HepG2 (cell line): Measurements from ENCODE around the gene ARMH3. TPM values are rescaled to one million over a fixed set of nuclear protein-coding genes. Genes with fewer than 3 reads are reported as not detected.

Experiments
- ATAC-seq: fragments of 200-7000 bp; cut with Tn5 transposase; 3 replicates; pipeline ENCODE4 v1.9.1; 2020; ENCODE audit warnings: mild to moderate bottlenecking, moderate library complexity
- BruUV-seq: library from RNA; stranded (reverse); fragments of 400-500 nt; replicated peaks from 2 replicates; lab custom pipeline; 2021; lab: Mats Ljungman, UMichigan
- CTCF ChIA-PET: fragments of 300-600 bp; formaldehyde crosslinking; extraction: SDS; loops from one replicate; lab custom pipeline; 2021; ENCODE audit warnings: low total read pairs, inconsistent platforms, low intra/inter-chr PET ratio; lab: Yijun Ruan, JAX
- POLR2A ChIA-PET: fragments of 350-600 bp; sonication (Branson Sonifier 250); formaldehyde crosslinking; loops from one replicate; lab custom pipeline; 2020; ENCODE audit warnings: antibody characterized with exemption, inconsistent platforms; lab: Yijun Ruan, JAX
- DNase-seq: peaks from one replicate; pipeline ENCODE4 v3.0.0-alpha.2; 2015; ENCODE audit warnings: low spot score
- FAIRE-seq: peaks from 3 replicates; lab custom pipeline; 2011; peaks lifted over from hg19 to GRCh38; lab: Jason Lieb, UNC
- H2AFZ ChIP-seq: one replicate; pipeline ENCODE4 v1.6.1; 2011; ENCODE audit warnings: low read length, inconsistent platforms
- H3K27ac ChIP-seq: fragments of 300-600 bp; 3 replicates; pipeline ENCODE4 v1.8.0; 2011; ENCODE audit warnings: mixed run types, mild to moderate bottlenecking, mixed read lengths, low read length, inconsistent platforms; ENCODE audit not compliant: insufficient read depth; ENCODE audit errors: extremely low read length
- H3K27me3 ChIP-seq, 2 experiments: fragments of 200-600 bp in 1 of 2; 2 replicates in 1 of 2; 3 replicates in 1 of 2; pipeline versions ENCODE4 v1.6.0 to v1.8.0; 2011; ENCODE audit warnings: low read length in 2 of 2, mild to moderate bottlenecking in 2 of 2, moderate library complexity in 2 of 2, inconsistent platforms in 1 of 2; ENCODE audit not compliant: insufficient read depth in 2 of 2, control insufficient read depth in 1 of 2
- H3K36me3 ChIP-seq, 2 experiments: fragments of 200-600 bp in 1 of 2; replicated peaks in 1 of 2; 2 replicates in 1 of 2; 3 replicates in 1 of 2; pipeline versions ENCODE4 v1.5.1 to v1.8.0; 2011; ENCODE audit warnings: low read length in 2 of 2, inconsistent platforms in 1 of 2; ENCODE audit not compliant: insufficient read depth in 2 of 2, control insufficient read depth in 1 of 2
- H3K4me1 ChIP-seq: 2 replicates; pipeline ENCODE4 v1.5.1; 2012; ENCODE audit warnings: low read length, inconsistent platforms; ENCODE audit not compliant: insufficient read depth
- H3K4me2 ChIP-seq: 2 replicates; pipeline ENCODE4 v1.6.0; 2011; ENCODE audit warnings: low read depth, low read length, inconsistent platforms
- H3K4me3 ChIP-seq, 3 experiments: fragments of 200-600 bp in 1 of 3; sonication (generic), shearing (Covaris generic) in 1 of 3; replicated peaks in 1 of 3; 2 replicates each; pipeline ENCODE4 v1.5.1; 2011 to 2016; ENCODE audit warnings: low read length in 3 of 3, inconsistent platforms in 2 of 3, low read depth in 2 of 3, mild to moderate bottlenecking in 2 of 3, control low read depth in 1 of 3, mixed read lengths in 1 of 3; ENCODE audit not compliant: insufficient read depth in 1 of 3
- H3K79me2 ChIP-seq: one replicate; pipeline ENCODE4 v1.6.1; 2011; ENCODE audit warnings: low read length, inconsistent platforms; ENCODE audit not compliant: insufficient read depth
- H3K9ac ChIP-seq: 2 replicates; pipeline ENCODE4 v1.6.0; 2011; ENCODE audit warnings: mild to moderate bottlenecking, low read depth, low read length, inconsistent platforms; ENCODE audit not compliant: insufficient read depth
- H3K9me3 ChIP-seq: 2 replicates; pipeline ENCODE4 v1.5.1; 2012; ENCODE audit warnings: mild to moderate bottlenecking, low read length
- H4K20me1 ChIP-seq: 2 replicates; pipeline ENCODE4 v1.6.0; 2011; ENCODE audit warnings: inconsistent platforms, mild to moderate bottlenecking, low read length, moderate library complexity; ENCODE audit not compliant: insufficient read depth
- ATM ChIP-seq: fragments of 450-650 bp; IDR thresholded peaks from 2 replicates; pipeline ENCODE4 v1.7.1; 2017; ENCODE audit warnings: mild to moderate bottlenecking, borderline replicate concordance
- ETV5 ChIP-seq: IDR thresholded peaks from 2 replicates; pipeline ENCODE4 v1.6.1; 2018; ENCODE audit warnings: missing biosample characterization, missing genetic modification reagents, inconsistent platforms, borderline replicate concordance
- GLI4 ChIP-seq: sonication (generic); formaldehyde crosslinking; IDR thresholded peaks from 2 replicates; pipeline ENCODE4 v1.5.1; 2020; ENCODE audit warnings: missing genetic modification reagents, mild to moderate bottlenecking, moderate library complexity, borderline replicate concordance
- KLF13 ChIP-seq: sonication (generic); formaldehyde crosslinking; IDR thresholded peaks from 2 replicates; pipeline ENCODE4 v1.4.0; 2020; ENCODE audit warnings: mild to moderate bottlenecking, missing genetic modification reagents
- MAF1 ChIP-seq: sonication (generic); formaldehyde crosslinking; IDR thresholded peaks from 2 replicates; pipeline ENCODE4 v1.5.0; 2020; ENCODE audit warnings: missing genetic modification reagents, borderline replicate concordance
- PAWR ChIP-seq: sonication (generic); formaldehyde crosslinking; IDR thresholded peaks from 2 replicates; pipeline ENCODE4 v1.4.0; 2020; ENCODE audit warnings: missing genetic modification reagents, mild to moderate bottlenecking, borderline replicate concordance
- PHF8 ChIP-seq: sonication (generic); formaldehyde crosslinking; IDR thresholded peaks from 2 replicates; pipeline ENCODE4 v1.5.0; 2020; ENCODE audit warnings: missing genetic modification reagents
- POLR2G ChIP-seq: fragments of 200-400 bp; formaldehyde crosslinking; IDR thresholded peaks from 2 replicates; pipeline ENCODE4 v1.6.1; 2018; ENCODE audit warnings: mild to moderate bottlenecking, low read depth, low read length, moderate library complexity
- ZNF446 ChIP-seq: sonication (generic); formaldehyde crosslinking; IDR thresholded peaks from 2 replicates; pipeline ENCODE4 v1.5.0; 2020; ENCODE audit warnings: mild to moderate bottlenecking, missing genetic modification reagents
- ZNF660 ChIP-seq: sonication (generic); formaldehyde crosslinking; IDR thresholded peaks from 2 replicates; pipeline ENCODE4 v1.5.1; 2020; ENCODE audit warnings: mild to moderate bottlenecking, low read depth, missing genetic modification reagents, borderline replicate concordance
- WGBS: methylation state at CpG from one replicate; pipeline ENCODE4 v1.1.6; 2017; ENCODE audit warnings: low lambda C conversion rate; 5-methylcytosine and 5-hydroxymethylcytosine counted together
- in situ Hi-C: cut with HindIII; loops from 2 replicates; pipeline ENCODE4 v1.10.0; 2017; ENCODE audit warnings: low pct_unique_long_range_greater_than_20kb; ENCODE audit not compliant: extremely low pct_ligation_motif_present
- intact Hi-C: fragments of 100-400 bp; cut with micrococcal nuclease; formaldehyde crosslinking; loops from one replicate; pipeline ENCODE4 v1.10.0; 2022; ENCODE audit not compliant: unreplicated experiment
- polyA plus RNA-seq, 8 experiments: library from polyadenylated mRNA; depleted of rRNA in 3 of 8; stranded (reverse) in 7 of 8; unstranded in 1 of 8; fragments of >200 nt; fragmentation: Illumina TruSeq in 4 of 8; extraction: Trizol in 4 of 8; gene quantifications; 2 replicates each; pipeline versions ENCODE4 v1.2.1 to v1.2.3, GENCODE V29; 2011 to 2016; ENCODE audit warnings: low read depth in 4 of 8, missing spikeins in 1 of 8, mixed read lengths in 1 of 8; ENCODE audit not compliant: insufficient read depth in 1 of 8
- total RNA-seq, 5 experiments: library from RNA; depleted of rRNA; stranded (reverse); fragments of >200 nt; fragmentation: Illumina TruSeq; extraction: Trizol; gene quantifications; 2 replicates each; pipeline ENCODE4 v1.2.3, GENCODE V29; 2016; ENCODE audit warnings: low read depth in 1 of 5

The ARMH3 gene
- total and polyA plus RNA-seq, 2 of the 13 experiments (the other 11 are each of a cell fraction or from before 2014, with no cell fraction given), result 8.4 to 16.9 TPM

DNA sequence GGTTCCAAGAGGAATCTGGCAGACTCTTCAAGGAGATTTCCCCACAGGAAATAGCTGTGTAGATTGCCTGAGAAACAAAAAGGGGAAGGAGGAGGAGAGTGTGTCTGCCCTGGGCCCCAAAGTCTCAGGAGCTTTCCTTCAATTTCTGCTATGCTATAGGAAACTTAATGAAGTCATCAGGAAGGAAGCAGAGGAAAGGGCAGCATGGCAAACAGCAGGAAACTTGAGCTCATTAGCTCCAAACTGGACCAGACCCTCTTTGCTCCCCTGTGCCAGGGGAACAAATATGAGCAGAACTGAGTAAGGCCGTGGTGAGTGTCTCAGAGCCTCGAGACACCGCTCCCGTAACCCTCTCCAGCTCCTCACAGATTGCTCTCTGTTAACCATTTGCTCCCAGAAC is 207.6 kb downstream of the ARMH3 start:
- H3K4me3 ChIP-seq, result no peak overlapping the region
- H3K27ac ChIP-seq, result no peak overlapping the region
- ATAC-seq (no peak), FAIRE-seq (no peak), DNase-seq (no peak)
- peaks cover 5 to 16% of the 10 kb centered on the region in 2 experiments; a peak in 4 of 5 replicates for H3K36me3 ChIP-seq
- H2AFZ ChIP-seq, result no peak overlapping the region
- no peaks in the 10 kb centered on the region for H3K79me2 ChIP-seq
- H3K4me1 ChIP-seq, result no peaks in the 10 kb centered on the region
- intact Hi-C loops, result no loop called here
- no peak overlapping the region for H3K4me2 ChIP-seq
- H4K20me1 ChIP-seq, result no peaks in the 10 kb centered on the region
- CTCF ChIA-PET, result no interaction called here
- in situ Hi-C loops, result no loop called here
- H3K9me3 ChIP-seq, result no peaks in the 10 kb centered on the region
- TF ChIP-seq KLF13 (CRISPR knock-in tag), result no peak
- TF ChIP-seq PAWR (CRISPR knock-in tag), result no peak
- TF ChIP-seq ZNF446, result no peak
- no peak for TF ChIP-seq GLI4 (CRISPR knock-in tag)
- TF ChIP-seq, all 625 proteins: peak for 0
- POLR2A ChIA-PET, result no interaction called here
- 72% methylated on average over 4 of the region's 4 CpGs for WGBS
- Histone ChIP-seq H3K27me3 (no peaks in the 10 kb centered on the region), H3K9ac (no peak overlapping the region)
- no TSS peak for BruUV-seq

- peaks cover 5 to 16% of the 10 kb centered on the region in 2 experiments; a peak in 4 of 5 replicates for H3K36me3 ChIP-seq
- ChIA-PET CTCF (no interaction called here), POLR2A (no interaction called here)
- no peak overlapping the region for H3K4me2 ChIP-seq
- TSS peak; percentile 35 for BruUV-seq
- no peaks in the 10 kb centered on the region for H3K9me3 ChIP-seq
- no peaks in the 10 kb centered on the region for H3K79me2 ChIP-seq
- no peaks in the 10 kb centered on the region for H3K27me3 ChIP-seq
- H4K20me1 ChIP-seq, result peaks cover 12% of the 10 kb centered on the region; the same call in 1 of the 2 replicates
- TF ChIP-seq ETV5, result no peak
- no peak for TF ChIP-seq MAF1 (CRISPR knock-in tag)
- no peak for TF ChIP-seq ZNF660
- no peak for TF ChIP-seq PHF8 (CRISPR knock-in tag)
- no peak for TF ChIP-seq POLR2G
- TF ChIP-seq ATM, result no peak
- TF ChIP-seq, all 625 proteins: peak for 0
- Histone ChIP-seq H2AFZ (no peak overlapping the region), H3K4me3 (no peak overlapping the region), H3K4me1 (peaks cover 12% of the 10 kb centered on the region), H3K9ac (no peak overlapping the region), H3K27ac (no peak overlapping the region)
- in situ Hi-C loops (no loop called here), intact Hi-C loops (no loop called here)
- ATAC-seq, result no peak
- DNase-seq, result no peak
- 100% methylated on average over 3 of the region's 3 CpGs for WGBS
- no peak for FAIRE-seq
Observed at GRCh38 chr10:101845893-101846292, 210.1 kb downstream of the ARMH3 start.
